Tibial artery (tissue), 4 donors: Measurements from ENCODE around the gene NECAP2.
A peak's percentile ranks its signal among the peaks of the same experiment; 100 is the strongest.
"Not testable (repeated sequence)": the region's sequence is repeated elsewhere in the genome, so short reads cannot be mapped to it uniquely, and the experiment has no call there.

ENCODE experiments used
- DNase-seq, 2 donors: peaks; one replicate each; pipeline ENCODE4 v3.0.0-alpha.2; 2019
- H3K27ac ChIP-seq, 2 donors: fragments of 200-600 bp; sonication (generic) in 1 of 2; 1 replicate in 1 of 2; 2 replicates in 1 of 2; pipeline ENCODE4 v1.5.1; 2018 to 2019; ENCODE audit warnings: mild to moderate bottlenecking in 1 of 2
- H3K27me3 ChIP-seq, 2 donors: fragments of 200-600 bp; sonication (generic) in 1 of 2; one replicate each; pipeline versions ENCODE4 v1.5.1 to v1.6.0; 2016 to 2019
- H3K36me3 ChIP-seq, 3 donors: fragments of 200-600 bp; sonication (generic) in 2 of 3; one replicate each; pipeline ENCODE4 v1.5.1; 2016 to 2019; ENCODE audit warnings: mild to moderate bottlenecking in 2 of 3
- H3K4me1 ChIP-seq, 4 donors: fragments of 200-600 bp; sonication (generic) in 2 of 4; 1 replicate in 3 of 4; 2 replicates in 1 of 4; pipeline ENCODE4 v1.5.1; 2016 to 2019
- H3K4me3 ChIP-seq, 2 donors: fragments of 200-600 bp; sonication (generic) in 1 of 2; 1 replicate in 1 of 2; 2 replicates in 1 of 2; pipeline ENCODE4 v1.5.1; 2018 to 2019; ENCODE audit warnings: mild to moderate bottlenecking in 2 of 2
- H3K9me3 ChIP-seq, 3 donors: fragments of 200-600 bp; sonication (generic) in 1 of 3; one replicate each; pipeline ENCODE4 v1.5.1; 2016 to 2019
- CTCF ChIP-seq, 2 experiments: fragments of 200-600 bp in 1 of 2; fragments of 450-650 bp in 1 of 2; IDR thresholded peaks; one replicate each; pipeline ENCODE4 v1.5.1; 2017 to 2019; ENCODE audit warnings: antibody characterized with exemption in 2 of 2, mild to moderate bottlenecking in 1 of 2, moderate library complexity in 1 of 2
- intact Hi-C: fragments of 100-400 bp; cut with DNase I; formaldehyde crosslinking; loops from one replicate; pipeline ENCODE4 v1.15.0; 2023; ENCODE audit warnings: low total_unique reads

Gene NECAP2

GRCh38 chr1:16450863-16451481 lies 10.4 kb downstream of the NECAP2 start:
- Histone ChIP-seq H3K9me3 (no peaks in the 10 kb centered on the region), H3K27ac (no peak overlapping the region), H3K4me3 (no peak overlapping the region), H3K27me3 (no peaks in the 10 kb centered on the region), H3K4me1 (no peaks in the 10 kb centered on the region), H3K36me3 (peaks cover 58 to 99% (median 83%) of the 10 kb centered on the region in 3 donors)
- no peak for TF ChIP-seq CTCF (IDR thresholded peaks at IDR 0.05)
- DNase-seq, result no peak
- intact Hi-C loops, result no loop called here

GRCh38 chr1:16451841-16452528 lies 11.5 kb downstream of the NECAP2 start:
- DNase-seq, result peak in 1 of 2 donors; percentile 53
- Histone ChIP-seq H3K4me3 (no peak overlapping the region), H3K27ac (no peak overlapping the region), H3K36me3 (peaks cover 64 to 99% (median 93%) of the 10 kb centered on the region in 3 donors), H3K9me3 (no peaks in the 10 kb centered on the region), H3K4me1 (no peaks in the 10 kb centered on the region), H3K27me3 (no peaks in the 10 kb centered on the region)
- intact Hi-C loops, result no loop called here
- TF ChIP-seq CTCF (IDR thresholded peaks at IDR 0.05), result no peak

- H3K9me3 ChIP-seq, H3K27me3 ChIP-seq, H3K27ac ChIP-seq, H3K4me3 ChIP-seq, H3K4me1 ChIP-seq, intact Hi-C loops, DNase-seq: not testable (repeated sequence)
- peaks cover 63 to 97% (median 85%) of the 10 kb centered on the region in 3 donors for H3K36me3 ChIP-seq
Measured at GRCh38 chr1:16454909-16455308, 14.4 kb downstream of the NECAP2 start.

- H3K9me3 ChIP-seq, H3K27me3 ChIP-seq, DNase-seq, H3K4me3 ChIP-seq, intact Hi-C loops, H3K4me1 ChIP-seq, H3K27ac ChIP-seq: not testable (repeated sequence)
- peaks cover 66 to 98% (median 85%) of the 10 kb centered on the region in 3 donors for H3K36me3 ChIP-seq
Measured at GRCh38 chr1:16456151-16456550, 15.6 kb downstream of the NECAP2 start.

- Histone ChIP-seq H3K27me3 (no peaks in the 10 kb centered on the region), H3K4me3 (no peak overlapping the region), H3K9me3 (no peaks in the 10 kb centered on the region), H3K27ac (no peak overlapping the region), H3K4me1 (peaks cover 0 to 7% (median 0%) of the 10 kb centered on the region in 4 donors), H3K36me3 (peaks cover 40 to 97% (median 71%) of the 10 kb centered on the region in 3 donors)
- intact Hi-C loops, result no loop called here
- DNase-seq, result no peak
- no peak for TF ChIP-seq CTCF (IDR thresholded peaks at IDR 0.05)
Measured at GRCh38 chr1:16458831-16459230, 18.3 kb downstream of the NECAP2 start.

DNA sequence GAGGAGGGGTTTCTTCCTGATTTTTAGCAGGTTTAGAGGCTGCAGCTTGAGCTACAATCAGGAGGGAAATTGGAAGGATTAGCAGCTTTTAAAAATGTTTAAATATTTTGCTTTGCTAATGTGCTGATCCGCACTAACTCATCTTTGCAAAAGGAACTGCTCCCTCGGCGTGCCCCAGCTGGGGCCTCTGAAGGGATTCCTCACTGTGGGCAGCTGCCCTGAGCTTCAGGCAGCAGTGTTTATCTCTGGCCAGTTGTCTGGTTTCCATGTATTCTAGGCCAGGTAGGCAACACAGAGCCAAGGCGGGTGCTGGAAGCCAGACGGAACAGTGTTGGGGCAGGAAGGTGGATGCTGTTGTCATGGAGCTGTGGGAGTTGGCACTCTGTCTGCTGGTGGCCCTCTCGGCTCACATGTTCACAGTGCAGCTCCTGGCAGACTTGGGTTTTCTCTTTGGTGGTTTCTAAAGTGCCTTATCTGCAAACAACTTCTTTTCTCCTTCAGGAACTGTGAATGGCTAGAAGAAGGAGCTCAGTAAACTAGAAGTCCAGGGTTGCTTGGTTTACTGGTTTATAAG lies 18.9 kb downstream of the NECAP2 start:
- intact Hi-C loops, result no loop called here
- H3K27ac ChIP-seq, result no peak overlapping the region
- no peak for TF ChIP-seq CTCF (IDR thresholded peaks at IDR 0.05)

More for the DNA sequence above, 18.9 kb downstream of the NECAP2 start:
- H3K36me3 ChIP-seq, result peaks cover 35 to 94% (median 65%) of the 10 kb centered on the region in 3 donors
- H3K9me3 ChIP-seq, result no peaks in the 10 kb centered on the region
- peaks cover 0 to 7% (median 0%) of the 10 kb centered on the region in 4 donors for H3K4me1 ChIP-seq
- DNase-seq, result no peak
- no peak overlapping the region for H3K4me3 ChIP-seq
- H3K27me3 ChIP-seq, result no peaks in the 10 kb centered on the region
